SK-N-SH (cell line): ENCODE results near the gene SLC2A5. TPM values are rescaled to one million over a fixed set of nuclear protein-coding genes. Genes with fewer than 3 reads are reported as not detected.

Experiments used
- CTCF ChIA-PET: fragments of 300-600, 350-600 bp; formaldehyde crosslinking; extraction: SDS; loops from one replicate; lab custom pipeline; 2021; lab: Yijun Ruan, JAX
- POLR2A ChIA-PET: fragments of 350-600 bp; sonication (Branson Sonifier 250); formaldehyde crosslinking; extraction: SDS; loops from one replicate; lab custom pipeline; 2020; ENCODE audit warnings: antibody characterized with exemption, inconsistent platforms; lab: Yijun Ruan, JAX
- DNase-seq: peaks from one replicate; pipeline ENCODE4 v3.0.0; 2012
- H2AFZ ChIP-seq: fragments of 200-600 bp; sonication (generic); 2 replicates; pipeline ENCODE4 v1.8.1; 2016; ENCODE audit warnings: antibody characterized with exemption, mild to moderate bottlenecking, low read depth
- H3F3A ChIP-seq: fragments of 200-600 bp; sonication (generic); replicated peaks from 2 replicates; pipeline ENCODE3; 2016; ENCODE audit warnings: antibody characterized with exemption, mild to moderate bottlenecking; ENCODE audit not compliant: insufficient read depth
- H3K27ac ChIP-seq, 2 experiments: fragments of 200-500 bp in 1 of 2; fragments of 200-600 bp in 1 of 2; sonication (Bioruptor generic) in 1 of 2; sonication (generic), shearing (Covaris generic) in 1 of 2; 2 replicates each; pipeline versions ENCODE4 v1.5.1 to v1.6.1; 2014 to 2016; ENCODE audit warnings: low read depth in 2 of 2, inconsistent platforms in 1 of 2, low read length in 1 of 2, mild to moderate bottlenecking in 1 of 2, mixed read lengths in 1 of 2
- H3K27me3 ChIP-seq: fragments of 200-600 bp; sonication (generic), shearing (Covaris generic); 2 replicates; pipeline ENCODE4 v1.6.1; 2016; ENCODE audit warnings: mixed run types; ENCODE audit not compliant: insufficient read depth
- H3K36me3 ChIP-seq, 2 experiments: fragments of 200-500 bp in 1 of 2; fragments of 200-600 bp in 1 of 2; sonication (Bioruptor generic) in 1 of 2; sonication (generic) in 1 of 2; replicated peaks in 1 of 2; 2 replicates each; pipeline versions ENCODE3 to v1.5.1; 2014 to 2016; ENCODE audit warnings: low read length in 1 of 2, mild to moderate bottlenecking in 1 of 2; ENCODE audit not compliant: insufficient read depth in 2 of 2, control insufficient read depth in 1 of 2
- H3K4me1 ChIP-seq, 2 experiments: fragments of 200-500 bp in 1 of 2; fragments of 200-600 bp in 1 of 2; sonication (Bioruptor generic) in 1 of 2; sonication (generic), shearing (Covaris generic) in 1 of 2; 2 replicates each; pipeline versions ENCODE4 v1.5.1 to v1.6.1; 2014 to 2016; ENCODE audit warnings: low read depth in 1 of 2, low read length in 1 of 2, mixed run types in 1 of 2; ENCODE audit not compliant: insufficient read depth in 2 of 2, control insufficient read depth in 1 of 2
- H3K4me2 ChIP-seq: fragments of 200-600 bp; sonication (generic), shearing (Covaris generic); 2 replicates; pipeline ENCODE4 v1.6.1; 2017; ENCODE audit warnings: mixed run types
- H3K4me3 ChIP-seq, 2 experiments: fragments of 200-500 bp in 1 of 2; fragments of 200-600 bp in 1 of 2; sonication (Bioruptor generic) in 1 of 2; sonication (generic), shearing (Covaris generic) in 1 of 2; 2 replicates each; pipeline versions ENCODE4 v1.5.1 to v1.8.1; 2014 to 2016; ENCODE audit warnings: low read depth in 2 of 2, inconsistent platforms in 1 of 2, low read length in 1 of 2, mild to moderate bottlenecking in 1 of 2, mixed read lengths in 1 of 2, moderate library complexity in 1 of 2
- H3K79me2 ChIP-seq: fragments of 200-600 bp; sonication (generic); 2 replicates; pipeline ENCODE4 v1.8.1; 2017; ENCODE audit warnings: mild to moderate bottlenecking; ENCODE audit not compliant: insufficient read depth
- H3K9ac ChIP-seq: fragments of 200-600 bp; sonication (generic); 2 replicates; pipeline ENCODE4 v1.6.1; 2017; ENCODE audit warnings: mixed run types
- H3K9me2 ChIP-seq: fragments of 200-600 bp; sonication (generic); 2 replicates; pipeline ENCODE4 v1.6.1; 2017; ENCODE audit warnings: mixed run types
- H3K9me3 ChIP-seq: fragments of 200-600 bp; sonication (generic); 2 replicates; pipeline ENCODE4 v1.6.1; 2017; ENCODE audit warnings: mixed run types, mild to moderate bottlenecking, moderate library complexity
- H4K20me1 ChIP-seq: fragments of 200-600 bp; sonication (generic); 2 replicates; pipeline ENCODE4 v1.6.1; 2017; ENCODE audit warnings: mild to moderate bottlenecking, mixed run types; ENCODE audit not compliant: insufficient read depth
- CHD2 ChIP-seq: fragments of 150-350 bp; IDR thresholded peaks from 2 replicates; pipeline ENCODE4 v1.6.1; 2018; ENCODE audit warnings: low read length; ENCODE audit not compliant: partially characterized antibody
- JUND ChIP-seq: IDR thresholded peaks from 2 replicates; pipeline ENCODE4 v1.4.0; 2012
- MEF2A ChIP-seq: IDR thresholded peaks from 2 replicates; pipeline ENCODE4 v1.4.0; 2012; ENCODE audit warnings: low read depth, borderline replicate concordance
- MXI1 ChIP-seq: IDR thresholded peaks from 2 replicates; pipeline ENCODE4 v1.6.1; 2012; ENCODE audit warnings: mild to moderate bottlenecking, low read depth, low read length, improper control_type of control experiment
- NFIC ChIP-seq: IDR thresholded peaks from 2 replicates; pipeline ENCODE4 v1.4.0; 2012; ENCODE audit warnings: borderline replicate concordance
- NRF1 ChIP-seq: IDR thresholded peaks from 2 replicates; pipeline ENCODE4 v1.6.1; 2012; ENCODE audit warnings: low read depth, mild to moderate bottlenecking, low read length
- RFX5 ChIP-seq: IDR thresholded peaks from 2 replicates; pipeline ENCODE4 v1.6.1; 2012; ENCODE audit warnings: mild to moderate bottlenecking, improper control_type of control experiment, low read length
- RXRA ChIP-seq: IDR thresholded peaks from 2 replicates; pipeline ENCODE4 v1.4.0; 2012; ENCODE audit warnings: low read depth, mild to moderate bottlenecking, borderline replicate concordance
- TCF12 ChIP-seq: IDR thresholded peaks from 2 replicates; pipeline ENCODE4 v1.4.0; 2012
- USF1 ChIP-seq: IDR thresholded peaks from 2 replicates; pipeline ENCODE4 v1.4.0; 2012; ENCODE audit warnings: low read depth, borderline replicate concordance
- WGBS: methylation state at CpG from one replicate; pipeline ENCODE4 v1.1.6; 2017; ENCODE audit warnings: low lambda C conversion rate; 5-methylcytosine and 5-hydroxymethylcytosine counted together
- polyA plus RNA-seq, 3 experiments: library from polyadenylated mRNA; depleted of rRNA; stranded (reverse); fragments of >200 nt; gene quantifications; 2 replicates each; pipeline ENCODE4 v1.2.3, GENCODE V29; 2012
- TF ChIP-seq, protein P1 (sequence below): fragments of 200-600 bp; sonication (generic); IDR thresholded peaks from 2 replicates; pipeline ENCODE4 v1.6.1; 2017; ENCODE audit warnings: antibody characterized with exemption, mild to moderate bottlenecking, moderate library complexity
- TF ChIP-seq, protein P2 (sequence below): fragments of 150-350 bp; IDR thresholded peaks from 2 replicates; pipeline ENCODE4 v1.6.1; 2016; ENCODE audit warnings: mild to moderate bottlenecking, low read depth, low read length
- TF ChIP-seq, protein P3 (sequence below): IDR thresholded peaks from 2 replicates; pipeline ENCODE4 v1.4.0; 2012; ENCODE audit warnings: low read depth

SLC2A5 gene, protein sequence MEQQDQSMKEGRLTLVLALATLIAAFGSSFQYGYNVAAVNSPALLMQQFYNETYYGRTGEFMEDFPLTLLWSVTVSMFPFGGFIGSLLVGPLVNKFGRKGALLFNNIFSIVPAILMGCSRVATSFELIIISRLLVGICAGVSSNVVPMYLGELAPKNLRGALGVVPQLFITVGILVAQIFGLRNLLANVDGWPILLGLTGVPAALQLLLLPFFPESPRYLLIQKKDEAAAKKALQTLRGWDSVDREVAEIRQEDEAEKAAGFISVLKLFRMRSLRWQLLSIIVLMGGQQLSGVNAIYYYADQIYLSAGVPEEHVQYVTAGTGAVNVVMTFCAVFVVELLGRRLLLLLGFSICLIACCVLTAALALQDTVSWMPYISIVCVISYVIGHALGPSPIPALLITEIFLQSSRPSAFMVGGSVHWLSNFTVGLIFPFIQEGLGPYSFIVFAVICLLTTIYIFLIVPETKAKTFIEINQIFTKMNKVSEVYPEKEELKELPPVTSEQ
- 0.02 TPM in 2 replicates for polyA plus RNA-seq (2012; rRNA removed)
- polyA plus RNA-seq (2012; cell fraction: cytosol; rRNA removed): 0.01 TPM in 1 of 2 replicates, not detected in the other
- polyA plus RNA-seq (2012; cell fraction: nucleus; rRNA removed): 0.07 and 0.14 TPM in 2 replicates

- Histone ChIP-seq H4K20me1 (no peaks in the 10 kb centered on the region), H3K27me3 (no peaks in the 10 kb centered on the region), H3K9me2 (no peaks in the 10 kb centered on the region), H3K79me2 (no peaks in the 10 kb centered on the region), H3K27ac (no peak within 1 kb of the TSS), H3F3A (no peaks in the 10 kb centered on the region), H3K36me3 (no peaks in the 10 kb centered on the region), H3K9ac (no peak within 1 kb of the TSS), H3K9me3 (no peaks in the 10 kb centered on the region), H3K4me2 (no peak within 1 kb of the TSS), H3K4me1 (no peaks in the 10 kb centered on the region), H2AFZ (no peak within 1 kb of the TSS), H3K4me3 (no peak within 1 kb of the TSS)
- 91% methylated on average over 7 of the region's 8 CpGs for WGBS
- no peak for TF ChIP-seq NFIC
- TF ChIP-seq, protein P1, sequence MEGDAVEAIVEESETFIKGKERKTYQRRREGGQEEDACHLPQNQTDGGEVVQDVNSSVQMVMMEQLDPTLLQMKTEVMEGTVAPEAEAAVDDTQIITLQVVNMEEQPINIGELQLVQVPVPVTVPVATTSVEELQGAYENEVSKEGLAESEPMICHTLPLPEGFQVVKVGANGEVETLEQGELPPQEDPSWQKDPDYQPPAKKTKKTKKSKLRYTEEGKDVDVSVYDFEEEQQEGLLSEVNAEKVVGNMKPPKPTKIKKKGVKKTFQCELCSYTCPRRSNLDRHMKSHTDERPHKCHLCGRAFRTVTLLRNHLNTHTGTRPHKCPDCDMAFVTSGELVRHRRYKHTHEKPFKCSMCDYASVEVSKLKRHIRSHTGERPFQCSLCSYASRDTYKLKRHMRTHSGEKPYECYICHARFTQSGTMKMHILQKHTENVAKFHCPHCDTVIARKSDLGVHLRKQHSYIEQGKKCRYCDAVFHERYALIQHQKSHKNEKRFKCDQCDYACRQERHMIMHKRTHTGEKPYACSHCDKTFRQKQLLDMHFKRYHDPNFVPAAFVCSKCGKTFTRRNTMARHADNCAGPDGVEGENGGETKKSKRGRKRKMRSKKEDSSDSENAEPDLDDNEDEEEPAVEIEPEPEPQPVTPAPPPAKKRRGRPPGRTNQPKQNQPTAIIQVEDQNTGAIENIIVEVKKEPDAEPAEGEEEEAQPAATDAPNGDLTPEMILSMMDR: no peak
- no peak for TF ChIP-seq RXRA
- TF ChIP-seq USF1: no peak
- no peak for DNase-seq
- ChIA-PET CTCF (no interaction called here), POLR2A (no interaction called here)
These were observed at the start of gene SLC2A5 for GRCh38 chr1:9069326-9070100. Gene SLC2A5 (minus strand): TSS chr1:9069635. CDS start chr1:9069536, 99 bp downstream.

DNA sequence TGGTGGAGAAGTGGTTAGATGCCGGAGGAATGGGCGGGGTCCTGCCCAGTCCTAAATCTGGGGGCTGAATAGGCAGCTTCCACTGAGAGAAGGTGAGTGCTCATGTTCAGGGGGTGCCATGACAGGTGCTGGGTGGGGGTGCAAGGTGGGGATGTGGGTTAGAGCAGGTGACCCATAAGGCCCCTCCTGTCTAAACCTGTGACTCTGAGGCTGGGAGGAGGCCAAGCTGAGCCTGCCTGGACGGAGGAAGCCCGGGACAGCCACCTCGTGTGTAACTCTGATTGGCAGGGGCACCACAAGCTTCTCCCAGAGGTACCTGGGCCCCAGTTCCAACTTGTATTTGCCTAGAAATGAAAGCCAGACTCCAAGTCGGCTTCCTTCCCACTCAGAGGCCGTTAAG lies 48.8 kb upstream of the SLC2A5 start:
- Histone ChIP-seq H2AFZ (no peak overlapping the region), H3K4me3 (no peak overlapping the region), H3K9me2 (no peaks in the 10 kb centered on the region), H4K20me1 (no peaks in the 10 kb centered on the region), H3K4me1 (no peaks in the 10 kb centered on the region), H3K9ac (no peak overlapping the region), H3F3A (no peaks in the 10 kb centered on the region), H3K79me2 (no peaks in the 10 kb centered on the region), H3K27me3 (no peaks in the 10 kb centered on the region), H3K4me2 (no peak overlapping the region), H3K9me3 (no peaks in the 10 kb centered on the region), H3K27ac (no peak overlapping the region), H3K36me3 (no peaks in the 10 kb centered on the region)
- no peak for TF ChIP-seq NRF1
- TF ChIP-seq TCF12: no peak
- TF ChIP-seq RXRA: no peak
- no peak for TF ChIP-seq MXI1
- TF ChIP-seq CHD2: no peak
- TF ChIP-seq USF1: no peak
- TF ChIP-seq MEF2A: no peak
- no peak for TF ChIP-seq JUND
- TF ChIP-seq, protein P2, sequence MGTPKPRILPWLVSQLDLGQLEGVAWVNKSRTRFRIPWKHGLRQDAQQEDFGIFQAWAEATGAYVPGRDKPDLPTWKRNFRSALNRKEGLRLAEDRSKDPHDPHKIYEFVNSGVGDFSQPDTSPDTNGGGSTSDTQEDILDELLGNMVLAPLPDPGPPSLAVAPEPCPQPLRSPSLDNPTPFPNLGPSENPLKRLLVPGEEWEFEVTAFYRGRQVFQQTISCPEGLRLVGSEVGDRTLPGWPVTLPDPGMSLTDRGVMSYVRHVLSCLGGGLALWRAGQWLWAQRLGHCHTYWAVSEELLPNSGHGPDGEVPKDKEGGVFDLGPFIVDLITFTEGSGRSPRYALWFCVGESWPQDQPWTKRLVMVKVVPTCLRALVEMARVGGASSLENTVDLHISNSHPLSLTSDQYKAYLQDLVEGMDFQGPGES: no peak
- TF ChIP-seq, protein P3, sequence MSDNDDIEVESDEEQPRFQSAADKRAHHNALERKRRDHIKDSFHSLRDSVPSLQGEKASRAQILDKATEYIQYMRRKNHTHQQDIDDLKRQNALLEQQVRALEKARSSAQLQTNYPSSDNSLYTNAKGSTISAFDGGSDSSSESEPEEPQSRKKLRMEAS: no peak
- no peak for TF ChIP-seq RFX5
- 91% methylated on average over 7 of the region's 7 CpGs for WGBS
- no peak for DNase-seq
- POLR2A ChIA-PET: no interaction called here
- CTCF ChIA-PET: interaction anchor here (1.1 kb wide), 1 partner anchor 373 kb away, joined by 3 read pairs; no protein-coding TSS in a partner anchor
